ENCODE measurements around the gene ZNF423. TPM values are rescaled to one million over a fixed set of nuclear protein-coding genes. Genes with fewer than 3 reads are reported as not detected.

ZNF423 gene
- total RNA-seq, 1 experiment from 2014 or later, result not detected

GRCh38 chr16:49629851-49630250 is 226.1 kb downstream of the ZNF423 start:
- DNase-seq (ENCODE audit: low read depth), result no peak

DNA sequence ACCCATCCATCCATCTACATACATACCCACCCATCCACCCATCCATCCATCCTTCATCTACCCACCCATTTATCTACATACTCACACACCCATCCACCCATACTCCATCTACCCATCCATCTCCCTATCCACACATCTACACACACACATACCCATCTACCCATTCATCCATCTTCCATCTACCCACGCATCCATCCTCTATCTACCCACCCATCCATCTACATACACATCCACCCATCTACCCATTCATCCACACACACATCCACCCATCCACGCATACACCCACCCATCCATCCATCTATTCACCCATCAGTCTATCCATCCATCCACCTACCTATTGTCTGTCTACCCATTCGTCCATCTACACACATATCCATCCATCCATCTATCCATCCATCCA is 227.8 kb downstream of the ZNF423 start:
- no peak for DNase-seq (ENCODE audit: low read depth)

- DNase-seq (ENCODE audit: low read depth), result no peak
Measured at GRCh38 chr16:49625311-49626065, 230.4 kb downstream of the ZNF423 start.

DNA sequence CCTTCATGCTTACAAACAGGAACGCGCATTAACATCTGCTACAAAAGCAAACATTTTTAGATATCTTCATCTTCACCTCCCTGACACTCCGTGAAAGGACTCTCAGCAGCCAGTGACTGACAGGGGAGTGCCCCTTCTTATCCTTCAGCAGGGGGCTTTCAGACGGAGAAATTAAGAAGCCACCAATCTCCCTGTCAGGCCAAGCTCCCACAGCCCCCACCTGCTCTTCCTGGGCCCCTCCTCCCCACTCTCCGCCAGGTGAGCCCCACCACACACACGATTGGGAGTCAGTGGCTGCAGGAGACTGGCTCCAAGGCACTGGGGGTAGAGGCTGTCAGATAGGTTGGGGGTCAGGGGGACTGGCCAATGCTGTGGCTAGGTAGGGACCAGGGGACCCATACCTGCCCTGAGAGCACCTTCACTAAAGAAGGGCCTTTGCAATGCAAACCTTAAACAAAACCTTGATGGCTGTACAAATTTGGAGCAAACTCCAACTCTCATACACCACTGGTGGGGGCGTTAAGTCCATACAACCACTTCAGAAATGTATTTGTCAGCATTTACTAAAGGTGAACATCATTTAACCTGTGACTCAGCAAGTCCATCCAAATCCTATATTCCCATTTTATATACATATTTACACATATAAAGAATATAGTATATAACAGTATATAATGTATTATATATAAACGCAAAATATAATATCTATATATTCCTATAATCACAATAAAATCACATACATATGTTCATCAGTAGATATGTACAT is 232.2 kb downstream of the ZNF423 start:
- DNase-seq (ENCODE audit: low read depth), result no peak

DNA sequence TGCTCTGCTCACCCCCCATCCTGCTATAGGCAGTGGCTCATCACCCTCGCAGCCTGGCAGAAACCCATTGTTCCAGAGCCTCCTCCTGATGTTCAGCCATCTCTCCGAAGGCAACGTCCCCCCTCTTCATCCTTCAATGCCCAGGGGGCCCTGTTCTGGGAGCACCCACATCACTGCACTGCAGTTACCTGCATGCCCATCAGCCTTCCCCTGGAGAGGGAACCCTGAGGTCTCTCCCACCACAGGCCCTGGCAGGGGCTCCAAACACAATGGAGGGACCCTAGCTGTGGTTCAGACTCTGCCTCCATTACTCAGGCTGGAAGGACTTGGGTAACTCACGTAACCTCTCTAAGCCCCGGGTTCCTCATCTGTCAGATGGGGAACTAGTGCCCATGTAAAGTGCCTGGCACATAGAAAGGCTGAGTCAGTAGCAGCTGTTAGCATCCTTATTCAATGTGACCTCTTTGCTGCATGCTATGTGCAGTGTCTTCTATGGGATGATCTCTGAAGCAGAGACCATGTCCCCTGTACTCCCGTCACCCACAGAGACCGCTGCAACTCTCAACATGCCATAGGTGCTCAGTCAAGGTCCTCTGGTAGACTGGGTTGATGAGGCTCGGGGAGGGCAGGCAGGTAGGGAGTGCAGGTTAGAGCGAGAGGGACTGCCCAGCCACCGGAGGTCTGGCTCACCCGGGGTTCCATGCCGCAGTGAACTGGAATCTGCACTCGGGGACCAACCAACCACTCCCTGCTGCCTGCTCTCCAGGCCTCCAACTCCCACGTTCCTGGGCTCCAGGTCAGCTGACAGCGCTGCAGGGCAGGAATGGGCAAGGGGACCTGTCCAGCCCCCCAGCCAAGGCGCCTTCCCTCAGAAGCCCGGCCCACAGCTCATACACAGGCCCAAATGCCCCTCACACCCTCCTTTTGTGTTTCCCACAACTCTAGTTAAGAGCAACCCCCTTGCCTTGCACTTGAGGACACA is 233.2 kb downstream of the ZNF423 start:
- DNase-seq (ENCODE audit: low read depth), result no peak

GRCh38 chr16:49622084-49622390 is 233.9 kb downstream of the ZNF423 start:
- DNase-seq (ENCODE audit: low read depth), result no peak

DNA sequence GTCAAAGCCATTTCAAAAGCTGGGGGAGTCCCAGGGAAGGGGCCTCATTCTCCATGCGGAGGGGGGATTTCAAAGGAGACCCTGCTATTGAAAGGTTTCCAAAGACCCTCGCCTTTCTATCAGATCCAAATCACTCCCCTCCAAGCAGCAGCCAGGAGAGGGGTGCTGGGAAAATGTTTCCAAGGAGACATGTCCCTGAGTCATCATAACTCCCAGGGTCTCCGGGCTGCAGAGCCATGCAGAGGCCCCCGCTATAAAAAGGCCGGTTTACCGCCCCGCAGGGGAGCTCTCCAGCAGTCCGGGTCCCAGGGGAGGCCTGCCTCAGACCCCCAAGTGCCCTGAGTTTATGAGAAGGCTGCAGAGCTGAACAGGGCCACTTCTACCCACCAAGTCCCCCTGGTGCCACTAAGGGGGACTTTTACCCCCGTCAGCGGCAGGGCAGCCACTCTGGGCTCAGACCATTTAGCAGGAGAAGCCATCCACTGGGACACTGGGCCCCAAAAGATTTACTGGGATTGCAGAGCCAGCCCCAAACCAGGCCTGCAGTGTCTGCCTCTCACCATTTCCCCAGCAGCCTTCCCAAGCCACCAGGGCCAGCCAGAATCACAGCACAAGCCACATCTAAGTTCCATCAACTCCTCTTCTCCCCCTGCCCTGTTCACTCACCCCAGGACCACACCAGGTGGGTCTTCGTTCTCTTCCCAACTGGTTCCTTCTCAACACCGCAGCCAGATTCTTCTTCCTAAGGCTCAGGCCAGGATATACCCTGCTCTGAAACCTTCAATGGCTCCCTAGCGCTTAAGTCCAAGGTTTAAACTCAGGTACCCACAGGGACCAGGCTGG is 234.4 kb downstream of the ZNF423 start:
- no peak for DNase-seq (ENCODE audit: low read depth)

- no peak for DNase-seq (ENCODE audit: low read depth)
Measured at GRCh38 chr16:49620869-49621240, 235.1 kb downstream of the ZNF423 start.

DNA sequence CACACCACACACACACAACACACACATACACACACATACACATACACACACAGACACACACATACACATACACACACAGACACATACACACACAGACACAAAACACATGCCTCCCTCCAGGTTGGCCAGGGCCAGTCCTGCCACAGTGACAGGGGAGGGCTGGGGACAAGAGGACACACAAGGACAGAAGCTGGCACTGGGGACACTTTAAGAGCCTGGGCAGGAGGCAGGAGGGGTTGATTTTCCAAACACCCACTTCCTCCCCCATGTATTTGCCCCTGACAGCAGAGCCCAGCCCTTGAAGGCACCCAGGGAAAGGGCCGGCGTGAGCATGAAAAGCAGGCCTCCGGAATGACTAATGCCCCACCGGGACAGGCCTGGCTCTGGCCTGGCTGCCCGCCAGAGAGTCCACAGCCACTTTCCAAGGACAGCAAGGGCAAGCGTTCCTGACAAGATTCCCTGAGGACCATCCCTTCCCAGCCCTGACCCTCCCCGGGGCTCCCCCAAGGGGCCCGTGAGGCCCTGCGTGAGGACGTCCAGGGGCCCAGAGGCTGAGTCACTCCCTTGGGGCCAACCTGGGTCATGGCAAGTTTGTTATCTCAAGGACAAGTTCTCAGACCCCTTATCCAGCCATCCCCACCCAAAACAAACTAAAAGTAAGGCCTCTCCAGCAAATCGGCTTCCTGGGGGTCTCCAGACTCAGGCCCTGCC is 235.6 kb downstream of the ZNF423 start:
- peak; percentile 52 for DNase-seq (ENCODE audit: low read depth)

DNA sequence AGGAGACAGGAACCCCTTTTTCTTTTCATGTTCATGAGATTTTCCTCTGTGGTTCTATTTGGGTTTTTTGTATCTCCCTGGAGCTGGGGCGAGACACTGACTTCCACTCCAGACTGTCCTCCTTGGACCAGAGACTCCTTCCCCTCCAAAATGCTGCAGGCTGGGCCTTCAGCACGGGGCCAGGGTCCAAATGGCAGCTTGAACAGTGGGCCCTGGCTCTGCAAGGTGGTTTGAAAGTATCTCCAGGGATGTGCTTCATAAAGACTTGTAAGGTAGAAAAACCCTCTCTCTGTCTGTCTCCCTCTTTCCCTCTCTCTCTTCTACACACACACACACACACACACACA is 236.1 kb downstream of the ZNF423 start:
- DNase-seq (ENCODE audit: low read depth), result no peak

GRCh38 chr16:49618955-49619354 is 237.0 kb downstream of the ZNF423 start:
- DNase-seq (ENCODE audit: low read depth), result no peak

GRCh38 chr16:49617710-49618330 is 238.1 kb downstream of the ZNF423 start:
- DNase-seq (ENCODE audit: low read depth), result no peak

- no peak for DNase-seq (ENCODE audit: low read depth)
Measured at GRCh38 chr16:49617016-49617629, 238.8 kb downstream of the ZNF423 start.

DNA sequence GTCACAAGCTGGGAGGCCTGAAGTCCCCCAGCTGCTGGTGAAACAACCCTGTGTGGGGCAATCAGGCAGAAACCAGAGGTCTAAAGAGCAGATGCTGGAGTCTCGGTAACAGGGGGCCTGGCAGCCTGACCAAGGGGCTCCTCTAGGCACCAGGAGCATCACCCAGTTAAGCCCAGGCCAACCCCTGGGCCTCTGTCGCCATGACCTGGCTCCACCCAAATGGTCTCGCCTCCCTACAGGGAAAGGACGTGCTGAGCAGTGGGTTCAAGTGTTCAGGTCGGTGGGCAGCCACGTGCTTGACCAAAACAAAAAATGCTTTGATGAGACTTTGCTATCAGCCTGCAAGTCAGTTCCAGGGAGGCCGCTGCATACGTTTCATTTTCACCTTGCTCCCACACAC is 240.3 kb downstream of the ZNF423 start:
- no peak for DNase-seq (ENCODE audit: low read depth)

DNA sequence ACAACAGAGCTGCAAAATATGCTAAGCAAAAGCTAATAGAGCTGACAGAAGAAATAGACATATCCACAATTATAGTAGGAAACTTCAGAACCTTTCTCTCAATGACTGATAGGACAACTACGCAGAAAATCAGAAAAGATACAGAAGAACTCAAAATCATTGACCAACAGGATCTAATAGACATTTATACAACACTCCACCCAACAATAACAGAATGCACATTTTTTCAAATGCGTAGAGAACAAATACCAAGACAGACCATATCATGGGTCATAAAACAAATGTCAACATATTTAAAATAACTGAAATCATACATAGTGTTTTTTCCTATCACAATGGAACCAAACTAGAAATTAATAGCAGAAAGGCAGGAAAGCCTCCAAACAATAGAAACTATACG is 244.9 kb downstream of the ZNF423 start:
- no peak for DNase-seq (ENCODE audit: low read depth)

GRCh38 chr16:49608779-49609178 is 247.1 kb downstream of the ZNF423 start:
- DNase-seq (ENCODE audit: low read depth), result peak; percentile 22

GRCh38 chr16:49608098-49608497 is 247.8 kb downstream of the ZNF423 start:
- no peak for DNase-seq (ENCODE audit: low read depth)

GRCh38 chr16:49605536-49606254 is 250.2 kb downstream of the ZNF423 start:
- no peak for DNase-seq (ENCODE audit: low read depth)

GRCh38 chr16:49604602-49605001 is 251.3 kb downstream of the ZNF423 start:
- no peak for DNase-seq (ENCODE audit: low read depth)
